Stimulated activated CD4-positive, alpha-beta T cell treated with anti-CD3 and anti-CD28 coated beads, Interleukin-1b, Interleukin-23, amount 100 ng/mL, for 48 hours (primary cell): Measurements from ENCODE around the gene SOX8.

Experiments used
- DNase-seq: peaks from one replicate; pipeline ENCODE4 v3.0.0-alpha.2; 2020

Gene SOX8

GRCh38 chr16:1027501-1027815 is 45.9 kb downstream of the SOX8 start:
- DNase-seq = no peak

DNA sequence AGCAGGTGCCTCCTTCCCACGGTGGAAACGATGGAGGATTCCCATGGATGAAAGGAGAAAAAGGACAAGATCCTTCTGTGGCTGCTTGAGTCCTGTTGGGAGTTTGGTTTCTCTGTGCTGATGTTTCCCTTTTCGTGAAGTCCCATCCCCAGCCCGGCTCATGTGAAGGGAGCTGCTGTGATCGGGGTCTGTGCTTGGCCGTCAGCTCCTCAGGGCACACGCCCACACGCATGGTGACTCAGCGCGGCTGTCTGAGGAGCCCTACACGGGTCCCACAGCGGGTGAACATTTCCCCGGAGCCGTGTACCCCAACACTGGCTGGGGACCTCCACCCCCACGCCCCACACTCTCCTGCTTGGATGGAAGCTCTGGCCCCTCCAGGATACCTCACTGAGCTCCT is 46.5 kb downstream of the SOX8 start:
- no peak for DNase-seq

DNA sequence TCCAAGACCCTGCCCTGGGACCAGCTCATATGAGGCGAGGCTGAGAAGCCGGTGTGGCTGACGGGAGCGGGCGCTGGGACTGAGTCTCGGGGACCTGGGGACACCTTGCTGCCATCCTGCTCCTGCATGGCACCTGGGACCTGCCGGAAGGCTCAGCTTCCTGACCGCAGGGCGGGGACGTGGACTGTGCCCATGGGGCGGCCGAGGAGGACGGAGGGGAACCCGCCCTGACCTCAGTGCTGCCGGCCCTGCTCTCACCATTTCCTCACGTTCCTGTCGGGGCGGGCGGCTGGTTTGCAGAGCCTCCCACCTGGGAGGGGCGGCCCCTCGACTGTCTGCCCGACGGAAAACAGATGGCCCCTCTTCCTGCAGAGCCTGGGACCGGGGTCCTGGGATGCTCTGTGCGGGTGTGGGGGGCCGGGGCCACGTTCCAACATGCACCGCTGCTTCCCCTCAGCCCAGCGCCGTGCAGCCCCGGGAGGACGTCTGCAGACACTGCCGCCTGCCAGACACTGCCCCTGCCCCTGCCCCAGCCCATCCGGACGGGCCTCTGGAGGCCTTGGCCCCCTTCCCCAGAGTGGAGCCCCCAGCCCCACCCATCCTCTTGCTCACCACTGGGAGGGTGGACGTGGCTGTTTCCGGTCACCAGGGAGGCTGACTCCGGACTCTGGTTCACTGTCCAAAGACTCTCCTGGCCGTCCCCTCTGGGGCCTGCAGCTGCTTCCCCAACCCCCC is 47.1 kb downstream of the SOX8 start:
- no peak for DNase-seq

DNA sequence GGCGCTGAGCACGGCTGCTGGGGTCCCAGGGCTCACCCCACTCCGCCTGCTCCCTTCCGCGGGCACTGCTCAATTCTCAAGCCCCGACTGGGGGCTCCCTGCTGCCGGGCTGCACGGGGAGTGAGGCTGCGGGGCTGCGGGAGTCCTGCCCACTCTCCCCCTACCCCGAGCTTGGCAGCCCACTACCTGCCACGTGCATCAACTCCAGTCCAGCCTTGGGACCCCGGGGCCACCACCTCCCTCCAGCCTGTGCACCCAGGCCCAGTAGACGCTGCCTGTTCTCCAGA is 47.6 kb downstream of the SOX8 start:
- no peak for DNase-seq

DNA sequence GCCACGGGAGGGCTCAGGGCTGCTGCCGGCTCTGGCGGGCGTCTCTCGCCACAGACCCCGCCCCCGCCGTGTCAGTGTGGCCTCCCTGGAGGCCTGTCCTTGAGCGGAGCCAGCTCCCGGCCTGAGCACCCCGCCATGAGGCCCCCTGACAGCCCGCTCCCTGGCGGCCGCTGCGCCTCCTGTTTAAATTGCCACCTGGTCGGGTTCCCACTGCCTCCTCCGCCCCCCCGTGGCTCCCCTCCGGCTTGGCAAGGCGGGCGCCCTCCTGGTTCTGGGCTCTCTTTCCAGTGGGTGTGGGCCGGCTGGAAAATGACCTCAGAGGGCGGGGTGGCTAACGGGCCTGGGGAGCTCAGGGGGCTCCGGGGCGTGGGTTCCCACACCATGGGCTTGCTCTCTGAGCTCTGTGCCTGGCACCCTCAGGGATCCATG is 48.9 kb downstream of the SOX8 start:
- DNase-seq = no peak

DNA sequence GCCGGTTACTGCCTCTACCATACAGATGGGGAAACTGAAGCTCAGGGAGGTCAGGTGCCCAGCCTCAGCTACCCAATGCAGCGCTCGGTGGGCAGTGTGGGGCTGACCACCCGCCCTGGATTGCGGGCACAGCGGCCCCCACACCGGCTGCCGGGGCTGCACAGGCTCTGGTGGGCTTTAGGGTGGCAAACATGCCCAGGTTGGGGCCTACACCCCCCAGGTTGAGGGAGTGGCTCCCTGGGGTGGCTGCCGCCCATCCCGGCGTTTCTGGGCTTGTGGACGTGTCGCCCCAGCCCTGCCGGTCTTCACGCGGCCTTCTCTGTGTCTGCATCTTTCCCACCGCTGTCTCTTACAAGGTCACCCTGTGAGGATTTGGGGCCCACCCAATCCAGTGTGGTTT is 50.1 kb downstream of the SOX8 start:
- no peak for DNase-seq

GRCh38 chr16:1032607-1033006 is 51.0 kb downstream of the SOX8 start:
- no peak for DNase-seq

- no peak for DNase-seq
Measured at GRCh38 chr16:1033128-1033679, 51.6 kb downstream of the SOX8 start.

- DNase-seq = no peak
Measured at GRCh38 chr16:1034230-1035065, 52.9 kb downstream of the SOX8 start.

- no peak for DNase-seq
Measured at GRCh38 chr16:1035066-1035415, 53.5 kb downstream of the SOX8 start.

- DNase-seq = no peak
Measured at GRCh38 chr16:1036166-1036565, 54.6 kb downstream of the SOX8 start.
